ES-I3 (cell line): ENCODE data around the gene SUN3.

Experiments used
- H3K36me3 ChIP-seq: 2 replicates; pipeline ENCODE4 v1.6.1; 2013; ENCODE audit warnings: mild to moderate bottlenecking, low read length, control low read depth, moderate library complexity; ENCODE audit not compliant: insufficient read depth
- H3K4me1 ChIP-seq: 2 replicates; pipeline ENCODE4 v1.6.1; 2013; ENCODE audit warnings: mild to moderate bottlenecking, control low read depth, low read length; ENCODE audit not compliant: insufficient read depth
- H3K9ac ChIP-seq: 2 replicates; pipeline ENCODE4 v1.6.1; 2013; ENCODE audit warnings: low read depth, mild to moderate bottlenecking, low read length, moderate library complexity
- H3K9me3 ChIP-seq: 2 replicates; pipeline ENCODE4 v1.6.1; 2013; ENCODE audit warnings: mild to moderate bottlenecking, low read length, moderate library complexity; ENCODE audit not compliant: control insufficient read depth, insufficient read depth

The SUN3 gene

DNA sequence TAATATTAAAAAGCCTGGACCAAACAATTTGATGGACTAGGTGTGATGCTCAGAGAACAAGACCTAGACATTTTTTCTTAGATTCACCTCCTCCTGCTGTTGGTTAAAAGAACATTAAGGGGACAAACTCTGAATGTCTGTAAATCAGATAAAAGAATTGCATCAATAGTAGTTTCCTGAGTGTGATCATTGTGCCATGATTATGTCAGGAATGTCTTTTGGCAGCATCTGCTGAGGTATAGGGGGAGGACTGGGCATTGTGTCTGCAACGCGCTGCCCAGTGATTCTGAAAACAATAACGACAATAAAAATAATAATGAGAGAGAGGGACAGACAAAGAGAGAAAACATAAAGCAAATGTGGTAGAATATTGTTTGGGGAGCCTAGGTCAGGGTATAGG, 13.3 kb upstream of the SUN3 start:
- Histone ChIP-seq H3K9me3 (no peaks in the 10 kb centered on the region), H3K9ac (peak overlapping the region; percentile 11; the same call in 1 of the 2 replicates), H3K4me1 (peaks cover 63% of the 10 kb centered on the region), H3K36me3 (peaks cover 3% of the 10 kb centered on the region; the same call in 1 of the 2 replicates)

DNA sequence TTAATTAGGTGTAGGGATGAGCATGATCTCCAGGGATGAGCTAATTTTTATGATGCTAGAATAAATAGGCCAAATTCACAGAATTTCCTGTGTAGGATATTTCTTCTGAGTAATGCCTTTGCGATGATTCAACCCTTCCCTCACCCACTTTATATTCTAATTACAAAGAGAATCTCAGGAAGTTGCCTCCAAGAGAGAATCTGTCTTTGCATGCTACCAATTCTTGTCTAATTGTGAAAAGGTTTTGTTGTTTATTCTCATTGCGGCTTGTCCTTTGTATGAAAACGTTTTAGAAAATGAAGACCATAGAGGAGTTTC, 12.7 kb upstream of the SUN3 start:
- Histone ChIP-seq H3K4me1 (peaks cover 69% of the 10 kb centered on the region), H3K9ac (peak overlapping the region; percentile 11; the same call in 1 of the 2 replicates), H3K9me3 (no peaks in the 10 kb centered on the region), H3K36me3 (no peaks in the 10 kb centered on the region)

DNA sequence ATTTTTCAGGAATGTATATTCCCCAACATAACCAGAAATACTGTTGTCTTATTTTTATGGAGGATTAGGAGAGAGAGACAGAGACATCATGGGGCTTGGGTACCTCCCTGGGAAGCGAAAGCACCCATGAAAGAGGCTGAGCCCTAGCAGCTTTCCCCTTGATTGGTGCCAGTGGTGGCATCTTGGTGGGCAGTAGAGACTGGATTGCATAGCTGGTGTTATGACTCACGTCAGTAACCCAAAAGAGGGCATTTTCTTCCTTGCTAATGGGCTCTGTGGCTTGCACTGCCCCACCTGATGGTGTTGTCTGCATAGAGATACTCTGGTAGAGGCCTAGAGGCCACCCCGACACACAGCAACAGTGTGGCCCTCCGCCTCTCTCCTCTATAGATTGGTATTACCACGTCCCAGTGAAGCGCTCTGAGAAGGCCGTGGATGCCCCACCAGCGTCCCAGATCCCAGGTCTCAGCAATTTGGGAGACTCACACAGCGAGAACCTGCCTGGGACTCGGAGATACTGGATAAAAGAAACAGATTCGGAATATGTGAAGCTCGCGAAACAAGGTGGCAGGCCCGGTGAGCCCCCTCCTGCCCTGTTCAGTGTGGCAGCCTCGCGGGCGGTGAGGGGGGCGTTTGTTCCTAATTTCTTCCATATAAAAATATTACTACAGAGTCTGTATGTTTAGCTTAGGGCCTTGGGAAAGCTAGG, 12.2 kb upstream of the SUN3 start:
- H3K36me3 ChIP-seq, result no peaks in the 10 kb centered on the region
- peaks cover 65% of the 10 kb centered on the region for H3K4me1 ChIP-seq
- peak overlapping the region; percentile 11; the same call in 1 of the 2 replicates for H3K9ac ChIP-seq
- H3K9me3 ChIP-seq, result no peaks in the 10 kb centered on the region

DNA sequence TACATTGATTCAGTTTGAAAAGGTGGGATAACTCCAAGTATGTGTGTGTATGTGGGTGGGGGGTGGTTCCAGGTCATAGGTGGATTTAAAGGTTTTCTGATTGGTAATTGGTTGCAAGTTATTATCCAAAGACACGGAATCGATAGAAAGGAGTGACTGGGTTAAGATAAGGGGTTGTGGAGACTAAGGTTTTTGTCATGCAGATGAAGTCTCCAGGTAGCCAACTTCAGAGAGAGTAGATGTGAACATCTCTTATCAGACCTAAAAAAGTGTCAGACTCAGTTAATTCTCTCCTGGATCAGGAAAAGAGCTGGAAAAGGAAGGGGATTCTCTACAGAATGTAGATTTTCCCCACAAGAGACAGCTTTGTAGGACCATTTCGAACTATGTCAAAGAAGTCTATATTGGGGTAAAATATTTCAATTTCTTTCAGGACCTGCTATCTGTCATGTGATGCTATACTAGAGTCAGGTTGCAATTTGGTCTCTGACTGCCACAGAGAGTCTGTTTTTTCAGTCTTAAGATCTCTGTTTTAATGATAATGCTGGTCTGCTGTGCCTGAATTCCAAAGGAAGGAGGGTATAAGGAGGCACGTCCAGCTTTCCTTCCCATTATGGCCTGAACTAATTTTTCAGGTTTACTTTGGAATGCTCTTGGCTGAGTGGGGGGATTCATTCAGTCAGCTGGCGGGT, 10.1 kb upstream of the SUN3 start:
- Histone ChIP-seq H3K4me1 (peaks cover 63% of the 10 kb centered on the region), H3K9me3 (no peaks in the 10 kb centered on the region), H3K9ac (0 out of 2 replicates have a peak overlapping the region, but pooled peaks have one; percentile 1), H3K36me3 (no peaks in the 10 kb centered on the region)

DNA sequence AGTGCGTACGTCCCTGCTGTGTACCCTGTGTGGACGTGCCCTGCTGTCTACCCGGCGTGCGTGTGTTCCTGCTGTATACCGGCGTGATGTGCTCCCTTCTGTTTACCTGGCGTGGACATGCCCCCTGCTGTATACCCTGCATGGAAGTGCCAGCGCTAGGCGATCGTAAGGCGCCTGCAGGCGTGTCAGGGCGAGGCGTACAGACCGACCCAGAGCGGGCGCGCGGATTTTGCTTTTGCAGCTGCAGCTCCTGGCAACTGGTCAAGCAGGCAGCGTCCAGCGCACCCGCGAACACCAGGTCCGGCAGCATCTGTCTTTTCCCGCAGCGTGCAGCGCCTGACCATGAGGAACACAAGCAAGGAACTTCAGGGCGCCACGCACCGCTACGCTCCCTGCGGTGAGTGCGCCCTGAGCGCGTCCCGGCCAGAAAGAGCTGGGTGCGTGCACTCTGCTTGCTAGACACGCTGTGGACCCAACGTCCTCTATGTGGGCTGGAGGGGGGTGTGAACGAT, 7.1 kb upstream of the SUN3 start:
- no peaks in the 10 kb centered on the region for H3K9me3 ChIP-seq
- H3K4me1 ChIP-seq, result peaks cover 40% of the 10 kb centered on the region
- H3K9ac ChIP-seq, result peak overlapping the region; percentile 55; the same call in 1 of the 2 replicates
- no peaks in the 10 kb centered on the region for H3K36me3 ChIP-seq

DNA sequence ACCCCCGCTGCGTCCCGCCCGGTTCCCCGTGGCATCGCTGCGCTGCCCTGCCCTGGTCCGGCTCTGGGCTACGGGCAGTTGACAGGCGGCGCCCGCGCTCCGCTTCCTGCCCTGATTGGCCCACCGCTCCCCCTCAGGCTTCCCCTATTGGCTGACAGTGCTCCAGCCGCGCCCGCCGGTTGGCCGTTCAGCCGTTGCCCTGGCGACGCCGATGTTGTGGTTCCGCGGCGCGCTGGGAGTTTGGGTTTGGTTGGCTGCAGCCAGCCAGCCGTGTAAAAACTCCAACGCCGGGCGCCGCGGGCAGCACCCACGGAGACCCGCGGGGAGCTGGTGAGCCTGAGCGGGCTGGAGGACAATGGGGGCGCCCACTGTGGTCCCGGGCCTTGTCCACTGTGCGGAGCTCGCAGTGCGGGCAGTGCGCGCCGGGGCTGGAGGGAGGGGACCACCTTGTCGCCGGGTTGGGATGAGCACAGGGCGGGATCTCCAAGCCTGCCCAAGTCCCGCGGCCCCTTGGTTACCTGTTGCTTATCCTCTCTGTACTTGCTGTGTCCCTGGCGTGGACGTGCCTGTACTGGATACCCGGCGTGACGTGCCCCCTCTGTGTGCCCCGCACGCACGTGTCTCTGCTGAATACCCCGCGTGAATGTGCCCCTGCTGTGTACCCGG, 6.5 kb upstream of the SUN3 start, which contains the start of gene C7orf57:
C7orf57 (plus strand) TSS at position 243 of the 666 bp plus-strand sequence. CDS start 766 bp downstream, outside the sequence.
- no peaks in the 10 kb centered on the region for H3K36me3 ChIP-seq
- H3K9me3 ChIP-seq, result no peaks in the 10 kb centered on the region
- H3K4me1 ChIP-seq, result peaks cover 35% of the 10 kb centered on the region
- peak within 1 kb of the TSS; percentile 55; the same call in 1 of the 2 replicates for H3K9ac ChIP-seq

DNA sequence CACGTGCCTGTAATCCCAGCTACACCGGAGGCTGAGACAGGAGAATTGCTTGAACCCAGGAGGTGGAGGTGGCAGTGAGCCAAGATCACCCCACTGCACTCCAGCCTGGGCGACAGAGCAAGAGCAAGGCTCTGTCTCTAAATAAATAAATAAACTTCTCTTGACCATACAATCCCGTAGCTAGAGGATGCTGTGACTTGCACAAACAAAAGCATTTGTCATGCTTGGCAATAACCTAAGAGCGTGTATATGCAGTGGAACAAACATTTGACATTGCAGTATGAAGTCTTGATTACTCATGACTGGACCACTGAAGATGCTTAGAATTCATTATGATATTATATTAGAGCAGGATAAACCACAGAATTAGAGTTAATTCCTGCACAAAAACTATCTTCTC, 5.0 kb upstream of the SUN3 start:
- no peaks in the 10 kb centered on the region for H3K36me3 ChIP-seq
- peaks cover 20% of the 10 kb centered on the region for H3K4me1 ChIP-seq
- no peaks in the 10 kb centered on the region for H3K9me3 ChIP-seq
- no peak overlapping the region for H3K9ac ChIP-seq

DNA sequence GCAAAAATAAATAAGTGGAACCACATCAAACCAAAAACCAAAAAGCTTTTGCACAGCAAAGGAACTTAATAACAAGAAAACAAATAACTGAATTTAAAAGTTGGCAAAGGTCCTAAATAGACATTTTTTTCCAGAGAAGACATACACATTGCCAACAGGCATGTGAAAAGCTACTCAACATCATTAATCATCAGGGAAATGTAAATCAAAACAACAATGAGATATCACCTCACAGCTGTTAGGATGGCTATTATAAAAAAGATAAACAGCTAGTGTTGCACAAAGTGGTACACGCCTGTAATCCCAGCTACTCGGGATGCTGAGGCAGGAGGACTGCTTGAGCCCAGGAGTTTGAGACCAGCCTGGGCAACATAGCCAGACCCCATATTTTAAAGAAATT, 2.2 kb upstream of the SUN3 start:
- Histone ChIP-seq H3K4me1 (no peaks in the 10 kb centered on the region), H3K9me3 (no peaks in the 10 kb centered on the region), H3K9ac (no peak overlapping the region), H3K36me3 (no peaks in the 10 kb centered on the region)

DNA sequence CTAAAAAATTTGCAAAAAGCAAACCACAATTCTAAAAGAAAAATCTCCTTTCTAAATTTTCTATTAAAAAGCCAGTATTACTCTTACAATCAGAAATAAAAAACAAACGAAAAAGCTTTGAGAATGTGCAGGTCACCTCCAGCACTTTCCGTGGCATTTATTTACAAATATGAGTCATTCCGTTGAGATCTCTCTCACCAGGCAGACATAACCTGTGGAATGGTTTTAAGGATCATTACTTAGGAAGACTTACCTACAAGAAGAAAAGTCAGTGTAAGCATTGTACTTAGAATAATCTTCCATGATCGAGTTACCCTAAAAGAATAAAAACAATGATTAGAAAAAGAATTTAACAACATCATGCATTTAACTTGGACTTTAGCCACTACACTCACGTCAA, 3.3 kb downstream of the SUN3 start:
- no peak overlapping the region for H3K9ac ChIP-seq
- no peaks in the 10 kb centered on the region for H3K4me1 ChIP-seq
- no peaks in the 10 kb centered on the region for H3K36me3 ChIP-seq
- H3K9me3 ChIP-seq, result no peaks in the 10 kb centered on the region

DNA sequence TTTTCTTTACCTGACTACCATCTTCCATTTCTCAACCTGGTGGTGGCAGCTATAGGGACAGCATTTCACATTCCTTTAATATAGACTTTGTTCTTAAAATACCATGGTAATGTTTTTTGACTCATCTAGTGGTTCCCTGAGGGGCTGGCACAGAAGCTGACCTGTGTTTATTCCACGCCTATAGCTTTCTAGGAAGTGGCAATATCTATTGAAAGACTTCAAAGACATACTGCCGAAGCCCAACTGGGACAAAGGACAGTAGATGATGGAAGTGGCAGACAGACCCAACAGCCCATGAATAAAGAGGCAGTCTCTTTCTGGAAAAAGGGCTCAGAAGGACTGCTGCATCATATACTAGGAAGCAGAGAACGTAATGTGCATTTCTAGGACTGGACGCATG, 11.2 kb downstream of the SUN3 start:
- Histone ChIP-seq H3K36me3 (no peaks in the 10 kb centered on the region), H3K9ac (no peak overlapping the region)

DNA sequence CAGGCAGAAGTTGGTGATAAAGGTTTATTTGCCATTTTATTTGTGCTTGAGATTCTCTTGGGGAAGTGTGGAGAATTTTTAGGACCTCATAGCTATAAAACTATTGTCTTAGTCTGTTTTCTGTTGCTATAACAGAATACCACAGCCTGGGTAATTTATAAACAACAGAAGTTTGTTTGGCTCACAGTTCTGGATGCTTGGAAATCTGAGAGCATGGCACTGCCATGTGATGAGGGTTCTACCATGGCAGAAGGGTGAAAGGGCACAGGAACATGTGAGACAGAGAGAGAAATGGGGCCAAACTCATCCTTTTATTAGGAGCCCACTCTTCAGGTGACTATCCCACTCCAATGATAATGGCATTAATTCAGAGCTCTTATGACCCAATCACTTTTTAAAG, 12.3 kb downstream of the SUN3 start:
- H3K4me1 ChIP-seq, result no peaks in the 10 kb centered on the region
- no peak overlapping the region for H3K9ac ChIP-seq
- no peaks in the 10 kb centered on the region for H3K9me3 ChIP-seq
- no peaks in the 10 kb centered on the region for H3K36me3 ChIP-seq

More for the DNA sequence above, 11.2 kb downstream of the SUN3 start:
- no peaks in the 10 kb centered on the region for H3K4me1 ChIP-seq
- no peaks in the 10 kb centered on the region for H3K9me3 ChIP-seq

DNA sequence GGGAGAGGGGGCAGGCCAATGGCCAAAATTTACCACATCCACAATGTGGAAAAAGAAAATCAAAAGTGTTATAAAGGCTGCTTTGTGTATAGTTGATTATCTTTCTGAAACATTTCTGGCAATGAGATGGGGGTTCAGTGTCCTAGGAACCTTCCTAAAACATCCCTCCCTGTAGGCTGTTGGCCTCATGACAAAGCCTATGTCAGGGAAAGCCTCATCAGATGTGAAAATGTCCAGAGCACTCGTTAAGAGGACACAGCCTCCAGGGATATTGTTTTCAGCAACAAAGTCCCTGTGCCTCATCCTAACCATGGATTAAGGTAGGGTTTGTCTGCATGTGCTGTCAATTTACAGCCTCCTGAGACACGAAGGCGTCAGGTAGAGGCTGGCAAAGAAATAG, 17.0 kb downstream of the SUN3 start:
- no peaks in the 10 kb centered on the region for H3K36me3 ChIP-seq
- H3K9ac ChIP-seq, result no peak overlapping the region

DNA sequence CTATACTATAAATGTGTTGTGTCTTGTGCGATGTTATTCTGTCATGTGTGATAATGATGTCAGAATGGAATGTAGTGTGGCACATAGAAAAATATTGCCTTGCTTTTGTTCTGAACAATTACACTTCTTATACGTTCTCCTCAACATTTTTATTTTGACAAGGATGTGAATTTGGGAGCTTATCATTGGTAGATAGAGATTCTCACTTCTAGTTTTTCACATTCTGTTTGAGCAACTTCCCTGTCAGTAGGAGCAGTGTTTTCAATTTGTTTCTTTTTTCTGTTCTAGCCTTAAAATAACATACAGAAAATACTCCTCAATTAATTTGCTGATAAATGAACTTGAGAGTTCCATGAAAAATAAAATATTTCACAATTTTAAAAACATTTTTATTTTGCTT, 17.6 kb downstream of the SUN3 start:
- Histone ChIP-seq H3K4me1 (no peaks in the 10 kb centered on the region), H3K9me3 (no peaks in the 10 kb centered on the region), H3K9ac (no peak overlapping the region), H3K36me3 (no peaks in the 10 kb centered on the region)

More for the DNA sequence above, 17.0 kb downstream of the SUN3 start:
- no peaks in the 10 kb centered on the region for H3K9me3 ChIP-seq
- no peaks in the 10 kb centered on the region for H3K4me1 ChIP-seq

DNA sequence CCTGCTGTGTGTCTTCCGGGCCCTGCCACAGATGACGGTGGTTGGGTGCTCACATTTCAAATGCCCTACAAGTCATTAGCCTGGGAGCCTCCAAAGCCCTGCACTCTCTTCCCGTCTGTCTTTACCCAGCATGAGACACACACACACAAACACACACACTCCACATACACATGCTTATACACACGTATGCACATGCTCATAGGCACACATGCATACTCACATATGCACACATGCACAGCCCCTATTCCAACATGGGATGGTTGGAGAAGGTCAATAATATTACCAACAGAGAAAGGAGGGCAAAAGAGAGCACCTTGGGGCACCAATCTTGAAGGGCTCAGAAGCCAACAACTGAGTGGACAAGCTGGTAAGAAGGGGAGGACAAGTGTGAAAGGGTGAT, 19.0 kb downstream of the SUN3 start:
- no peak overlapping the region for H3K9ac ChIP-seq
- H3K36me3 ChIP-seq, result no peaks in the 10 kb centered on the region
- H3K9me3 ChIP-seq, result no peaks in the 10 kb centered on the region
- 0 out of 2 replicates have a peak, but pooled peaks cover 2% of the 10 kb centered on the region for H3K4me1 ChIP-seq
